ENCODE results near the gene UGT8.

GRCh38 chr4:114674080-114674479 is 75.5 kb downstream of the UGT8 start:
- TF ChIP-seq CTCF (IDR thresholded peaks at IDR 0.05) (no peak), POLR2AphosphoS5 (IDR thresholded peaks at IDR 0.05) (no peak), EP300 (IDR thresholded peaks at IDR 0.05) (no peak), POLR2A (IDR thresholded peaks at IDR 0.05; ENCODE audit: low read depth) (no peak)

Measured in esophagus muscularis mucosa (tissue), 4 donors.